Right atrium auricular region (tissue), 2 donors: ENCODE data around the gene NLRP9. TPM values are rescaled to one million over a fixed set of nuclear protein-coding genes. Genes with fewer than 3 reads are reported as not detected.

Source experiments
- DNase-seq: peaks from one replicate; pipeline ENCODE4 v3.0.0-alpha.2; 2019; ENCODE audit warnings: low spot score
- H3K27ac ChIP-seq, 2 donors: fragments of 200-600 bp; sonication (generic); 1 replicate in 1 of 2; 2 replicates in 1 of 2; pipeline ENCODE4 v1.5.1; 2016 to 2019
- H3K27me3 ChIP-seq, 2 donors: fragments of 200-600 bp; sonication (generic); one replicate each; pipeline versions ENCODE4 v1.5.1 to v1.6.0; 2017 to 2019
- H3K36me3 ChIP-seq: fragments of 200-600 bp; sonication (generic); one replicate; pipeline ENCODE4 v1.5.1; 2016
- H3K4me1 ChIP-seq, 2 donors: fragments of 200-600 bp; sonication (generic); one replicate each; pipeline versions ENCODE4 v1.5.1 to v1.6.0; 2017 to 2019
- H3K4me3 ChIP-seq, 2 donors: fragments of 200-600 bp; sonication (generic); 1 replicate in 1 of 2; 2 replicates in 1 of 2; pipeline ENCODE4 v1.5.1; 2017 to 2019; ENCODE audit warnings: mild to moderate bottlenecking in 1 of 2, moderate library complexity in 1 of 2
- H3K9me3 ChIP-seq, 2 donors: fragments of 200-600 bp; sonication (generic); one replicate each; pipeline ENCODE4 v1.5.1; 2019
- total RNA-seq, 2 donors: library from RNA; depleted of rRNA; stranded (reverse); fragments of >200 nt; gene quantifications; one replicate each; pipeline ENCODE4 v1.1.0, GENCODE V29; 2016
- TF ChIP-seq, protein P1 (sequence below), 2 donors: fragments of 200-600 bp; sonication (generic); IDR thresholded peaks; one replicate each; pipeline ENCODE4 v1.5.1; 2019; ENCODE audit warnings: antibody characterized with exemption in 2 of 2

Gene NLRP9
- total RNA-seq, 2 donors from 2014 or later = not detected

- Histone ChIP-seq H3K4me1 (no peaks in the 10 kb centered on the region), H3K27me3 (no peaks in the 10 kb centered on the region), H3K27ac (no peak overlapping the region), H3K4me3 (no peak overlapping the region), H3K9me3 (no peaks in the 10 kb centered on the region), H3K36me3 (no peaks in the 10 kb centered on the region)
- DNase-seq = no peak
- TF ChIP-seq, protein P1, sequence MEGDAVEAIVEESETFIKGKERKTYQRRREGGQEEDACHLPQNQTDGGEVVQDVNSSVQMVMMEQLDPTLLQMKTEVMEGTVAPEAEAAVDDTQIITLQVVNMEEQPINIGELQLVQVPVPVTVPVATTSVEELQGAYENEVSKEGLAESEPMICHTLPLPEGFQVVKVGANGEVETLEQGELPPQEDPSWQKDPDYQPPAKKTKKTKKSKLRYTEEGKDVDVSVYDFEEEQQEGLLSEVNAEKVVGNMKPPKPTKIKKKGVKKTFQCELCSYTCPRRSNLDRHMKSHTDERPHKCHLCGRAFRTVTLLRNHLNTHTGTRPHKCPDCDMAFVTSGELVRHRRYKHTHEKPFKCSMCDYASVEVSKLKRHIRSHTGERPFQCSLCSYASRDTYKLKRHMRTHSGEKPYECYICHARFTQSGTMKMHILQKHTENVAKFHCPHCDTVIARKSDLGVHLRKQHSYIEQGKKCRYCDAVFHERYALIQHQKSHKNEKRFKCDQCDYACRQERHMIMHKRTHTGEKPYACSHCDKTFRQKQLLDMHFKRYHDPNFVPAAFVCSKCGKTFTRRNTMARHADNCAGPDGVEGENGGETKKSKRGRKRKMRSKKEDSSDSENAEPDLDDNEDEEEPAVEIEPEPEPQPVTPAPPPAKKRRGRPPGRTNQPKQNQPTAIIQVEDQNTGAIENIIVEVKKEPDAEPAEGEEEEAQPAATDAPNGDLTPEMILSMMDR (IDR thresholded peaks at IDR 0.05) = no peak
Measured at GRCh38 chr19:55704494-55705245, 33.5 kb downstream of the NLRP9 start.

GRCh38 chr19:55703790-55704215 is 34.4 kb downstream of the NLRP9 start:
- no peaks in the 10 kb centered on the region for H3K27me3 ChIP-seq
- H3K9me3 ChIP-seq = no peaks in the 10 kb centered on the region
- H3K36me3 ChIP-seq = peaks cover 6% of the 10 kb centered on the region
- H3K4me3 ChIP-seq = no peak overlapping the region
- H3K4me1 ChIP-seq = no peaks in the 10 kb centered on the region
- TF ChIP-seq, protein P1 (IDR thresholded peaks at IDR 0.05) = peak; percentile 76 to 84
- no peak for DNase-seq
- H3K27ac ChIP-seq = no peak overlapping the region

- Histone ChIP-seq H3K27ac (no peak overlapping the region), H3K9me3 (no peaks in the 10 kb centered on the region), H3K27me3 (no peaks in the 10 kb centered on the region), H3K4me1 (no peaks in the 10 kb centered on the region), H3K4me3 (no peak overlapping the region), H3K36me3 (peaks cover 6% of the 10 kb centered on the region)
- TF ChIP-seq, protein P1 (IDR thresholded peaks at IDR 0.05) = no peak
- DNase-seq = no peak
Measured at GRCh38 chr19:55702131-55702627, 36.0 kb downstream of the NLRP9 start.

DNA sequence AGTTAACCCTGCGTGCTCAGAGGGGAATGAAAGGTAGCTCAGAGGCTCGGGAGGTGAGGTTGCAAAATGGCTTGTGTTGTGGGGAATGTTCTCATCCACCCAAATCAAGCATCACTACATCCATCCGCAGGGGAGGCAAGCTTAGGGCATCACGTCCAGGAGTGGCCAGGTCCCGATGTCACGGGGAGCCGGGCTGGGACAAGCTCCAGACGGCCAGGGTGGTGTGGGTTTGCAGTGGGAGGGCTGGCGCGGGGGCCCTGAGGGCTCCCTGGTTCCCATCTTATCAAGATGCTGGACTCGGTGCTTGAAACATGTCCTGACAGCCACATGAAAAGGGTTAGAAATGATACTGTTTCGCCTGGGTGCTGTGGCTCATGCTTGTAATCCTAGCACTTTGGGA is 37.4 kb downstream of the NLRP9 start:
- Histone ChIP-seq H3K27ac (no peak overlapping the region), H3K27me3 (no peaks in the 10 kb centered on the region), H3K4me3 (no peak overlapping the region), H3K4me1 (no peaks in the 10 kb centered on the region), H3K9me3 (no peaks in the 10 kb centered on the region), H3K36me3 (peaks cover 15% of the 10 kb centered on the region)
- DNase-seq = no peak
- TF ChIP-seq, protein P1 (IDR thresholded peaks at IDR 0.05) = no peak

- no peak overlapping the region for H3K4me3 ChIP-seq
- H3K4me1 ChIP-seq = no peaks in the 10 kb centered on the region
- H3K36me3 ChIP-seq = peaks cover 31% of the 10 kb centered on the region
- H3K9me3 ChIP-seq = no peaks in the 10 kb centered on the region
- no peaks in the 10 kb centered on the region for H3K27me3 ChIP-seq
- TF ChIP-seq, protein P1 (IDR thresholded peaks at IDR 0.05) = no peak
- H3K27ac ChIP-seq = no peak overlapping the region
- DNase-seq = no peak
Measured at GRCh38 chr19:55699221-55699620, 39.0 kb downstream of the NLRP9 start.
